DMS153 treated with DMSO at 0.1 percent for 48 hours (cell line): ENCODE data around the gene EPHA3.

Source experiments
- DNase-seq: peaks from one replicate; lab custom pipeline; 2025; ENCODE audit not compliant: unreplicated experiment; lab: John Stamatoyannopoulos, UW

EPHA3 gene

GRCh38 chr3:89278302-89279025 lies 171.0 kb downstream of the EPHA3 start:
- DNase-seq, result no peak

- no peak for DNase-seq
Measured at GRCh38 chr3:89280301-89280700, 172.9 kb downstream of the EPHA3 start.

- DNase-seq, result no peak
Measured at GRCh38 chr3:89280822-89281365, 173.5 kb downstream of the EPHA3 start.

GRCh38 chr3:89287902-89288508 lies 180.6 kb downstream of the EPHA3 start:
- no peak for DNase-seq

GRCh38 chr3:89289574-89290190 lies 182.3 kb downstream of the EPHA3 start:
- DNase-seq, result no peak

GRCh38 chr3:89297199-89297598 lies 189.8 kb downstream of the EPHA3 start:
- no peak for DNase-seq

- no peak for DNase-seq
Measured at GRCh38 chr3:89300526-89300925, 193.1 kb downstream of the EPHA3 start.

GRCh38 chr3:89300981-89301380 lies 193.6 kb downstream of the EPHA3 start:
- DNase-seq, result no peak

- DNase-seq, result no peak
Measured at GRCh38 chr3:89303701-89304100, 196.3 kb downstream of the EPHA3 start.

GRCh38 chr3:89306540-89306939 lies 199.1 kb downstream of the EPHA3 start:
- no peak for DNase-seq

GRCh38 chr3:89311581-89311980 lies 204.2 kb downstream of the EPHA3 start:
- DNase-seq, result no peak

GRCh38 chr3:89312141-89312540 lies 204.7 kb downstream of the EPHA3 start:
- no peak for DNase-seq

- DNase-seq, result no peak
Measured at GRCh38 chr3:89314454-89315098, 207.2 kb downstream of the EPHA3 start.

- DNase-seq, result no peak
Measured at GRCh38 chr3:89315750-89316470, 208.5 kb downstream of the EPHA3 start.

GRCh38 chr3:89320186-89320585 lies 212.8 kb downstream of the EPHA3 start:
- no peak for DNase-seq

GRCh38 chr3:89326997-89327396 lies 219.6 kb downstream of the EPHA3 start:
- no peak for DNase-seq

- DNase-seq, result no peak
Measured at GRCh38 chr3:89332386-89332785, 225.0 kb downstream of the EPHA3 start.

GRCh38 chr3:89332793-89333192 lies 225.4 kb downstream of the EPHA3 start:
- DNase-seq, result no peak

- DNase-seq, result no peak
Measured at GRCh38 chr3:89335693-89336092, 228.3 kb downstream of the EPHA3 start.

GRCh38 chr3:89340408-89340807 lies 233.0 kb downstream of the EPHA3 start:
- no peak for DNase-seq

GRCh38 chr3:89344076-89344475 lies 236.7 kb downstream of the EPHA3 start:
- no peak for DNase-seq
